M059J (cell line): ENCODE results near the gene TGFB3. TPM values are rescaled to one million over a fixed set of nuclear protein-coding genes. Genes with fewer than 3 reads are reported as not detected.

ENCODE experiments used
- total RNA-seq: library from RNA; depleted of rRNA; stranded (reverse); fragments of >200 nt; shearing (Covaris generic); gene quantifications from 2 replicates; pipeline ENCODE4 v1.2.3, GENCODE V29; 2014; rRNA removed

TGFB3 gene
- total RNA-seq, 1 experiment from 2014 or later = 2.4 TPM

Other genes with a start within 250 kb of the TGFB3 start
- 29.5 and 33.4 TPM in 2 replicates for gene IFT43, start 3.8 kb upstream of the TGFB3 start, total RNA-seq
- gene GPATCH2L, start 169.9 kb upstream of the TGFB3 start, total RNA-seq = 18.0 and 29.0 TPM in 2 replicates